Dermis microvascular lymphatic vessel endothelial cell (primary cell): ENCODE results near the gene ATP6V0D1. TPM values are rescaled to one million over a fixed set of nuclear protein-coding genes. Genes with fewer than 3 reads are reported as not detected.

Source experiments
- DNase-seq, 2 donors: peaks; one replicate each; pipeline versions ENCODE4 v3.0.0 to v3.0.0-alpha.2; 2010; ENCODE audit warnings: low read depth in 2 of 2
- total RNA-seq: library from RNA; depleted of rRNA; stranded (reverse); fragments of >200 nt; gene quantifications from 2 replicates; pipeline ENCODE4 v1.2.1, GENCODE V29; 2014

ATP6V0D1 gene
- total RNA-seq, 1 donor from 2014 or later: 86.7 TPM

GRCh38 chr16:67463059-67463458, 17.9 kb downstream of the ATP6V0D1 start:
- DNase-seq: no peak

GRCh38 chr16:67462279-67462655, 18.7 kb downstream of the ATP6V0D1 start:
- no peak for DNase-seq

- no peak for DNase-seq
Observed at GRCh38 chr16:67461600-67462278, 19.2 kb downstream of the ATP6V0D1 start.

GRCh38 chr16:67460961-67461360, 20.0 kb downstream of the ATP6V0D1 start:
- DNase-seq: no peak

DNA sequence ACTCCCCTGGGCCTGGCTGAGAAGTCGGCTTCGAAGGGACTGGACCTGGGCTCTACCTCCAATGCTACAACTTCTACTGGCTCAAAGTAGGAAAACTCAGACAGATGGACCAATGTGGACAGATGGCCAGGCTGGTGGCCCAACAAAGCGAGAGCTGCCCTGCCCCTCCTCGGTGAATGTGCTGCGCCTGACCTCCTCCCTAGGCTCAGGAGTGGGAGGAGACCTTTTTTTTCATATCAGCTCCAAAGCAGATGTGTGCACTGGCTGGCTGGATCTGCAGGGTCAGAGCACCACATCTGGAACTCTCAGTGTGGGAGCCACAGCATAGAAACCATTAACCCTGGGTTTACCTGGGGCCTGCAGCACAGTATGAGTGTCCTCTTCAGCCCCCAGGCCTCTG, 20.8 kb downstream of the ATP6V0D1 start:
- DNase-seq: no peak

DNA sequence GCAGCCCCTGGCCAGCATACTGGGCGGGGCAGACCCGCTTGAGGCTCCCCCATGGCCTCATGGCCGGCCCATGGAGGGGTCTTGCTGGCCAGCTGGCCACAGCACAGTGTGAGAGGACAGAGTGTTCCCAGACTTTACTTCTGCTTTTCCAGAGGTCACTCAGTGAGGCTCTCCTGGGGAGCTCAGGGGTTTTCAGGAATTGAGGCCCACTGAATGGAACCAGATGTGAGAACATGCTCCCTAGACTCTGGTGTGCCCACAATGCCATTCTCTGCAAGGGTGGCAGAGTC, 21.2 kb downstream of the ATP6V0D1 start:
- no peak for DNase-seq

DNA sequence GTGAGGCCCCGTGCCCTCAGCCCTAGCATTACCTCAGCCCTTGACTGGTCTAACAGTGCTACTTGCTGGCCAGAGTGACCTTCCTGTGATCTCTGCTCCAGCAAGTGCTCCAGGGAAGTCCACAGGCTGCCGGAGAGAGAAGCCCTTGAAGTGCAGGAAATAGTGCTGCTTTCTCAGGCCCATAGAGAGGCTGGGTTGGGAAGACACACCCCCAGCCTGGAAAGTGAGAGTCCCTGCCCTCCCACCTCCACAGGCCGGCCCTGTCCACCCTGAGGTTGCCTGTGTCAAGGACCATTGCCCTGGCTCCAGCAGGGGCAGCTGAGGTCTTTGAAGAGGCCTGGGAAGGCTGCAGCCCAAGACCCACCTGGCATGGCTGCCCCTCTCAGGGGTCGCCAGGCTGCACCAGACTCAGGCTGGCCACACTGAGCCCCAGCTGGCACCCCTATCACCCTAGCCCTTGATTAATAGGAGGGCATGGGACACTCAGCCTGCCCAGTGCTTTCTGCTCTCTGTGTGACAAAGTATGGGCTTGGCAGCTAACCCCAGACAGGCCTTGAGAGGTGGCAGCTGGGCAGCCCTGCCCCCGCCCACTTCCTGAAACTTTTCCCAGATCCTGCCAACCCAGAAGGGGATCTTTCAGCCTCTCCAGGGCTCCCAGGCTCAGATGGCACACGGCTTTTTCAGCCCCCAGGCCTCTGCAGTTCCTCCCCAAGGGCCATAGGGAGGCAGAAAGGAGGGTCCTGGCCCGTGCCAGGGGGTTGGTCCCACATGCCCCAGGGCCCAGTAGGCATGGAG, 21.7 kb downstream of the ATP6V0D1 start:
- DNase-seq: peak in 1 of 2 donors; percentile 46

GRCh38 chr16:67458121-67458641, 22.8 kb downstream of the ATP6V0D1 start:
- DNase-seq: no peak

GRCh38 chr16:67457611-67458010, 23.3 kb downstream of the ATP6V0D1 start:
- no peak for DNase-seq

- no peak for DNase-seq
Observed at GRCh38 chr16:67456391-67457081, 24.4 kb downstream of the ATP6V0D1 start.

DNA sequence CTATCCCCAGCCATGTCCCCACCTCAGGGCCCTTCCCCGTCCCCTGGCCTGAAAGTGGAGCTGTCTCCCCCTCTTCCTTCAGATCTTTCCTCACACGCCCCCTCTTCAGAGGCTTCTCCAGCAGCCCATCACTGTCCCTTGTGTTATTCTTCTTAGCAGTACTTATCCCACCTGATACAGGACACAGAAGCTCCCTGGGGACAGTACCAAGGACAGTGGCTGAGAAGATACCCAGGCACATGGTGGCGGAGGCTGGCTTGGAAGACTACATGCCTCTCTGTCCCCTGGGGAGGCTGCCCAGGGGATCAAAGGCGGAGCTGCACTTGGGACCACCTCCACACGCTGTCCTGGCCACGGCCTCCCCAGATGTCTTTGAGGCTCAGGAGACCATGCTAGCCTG, 26.1 kb downstream of the ATP6V0D1 start:
- DNase-seq: no peak

DNA sequence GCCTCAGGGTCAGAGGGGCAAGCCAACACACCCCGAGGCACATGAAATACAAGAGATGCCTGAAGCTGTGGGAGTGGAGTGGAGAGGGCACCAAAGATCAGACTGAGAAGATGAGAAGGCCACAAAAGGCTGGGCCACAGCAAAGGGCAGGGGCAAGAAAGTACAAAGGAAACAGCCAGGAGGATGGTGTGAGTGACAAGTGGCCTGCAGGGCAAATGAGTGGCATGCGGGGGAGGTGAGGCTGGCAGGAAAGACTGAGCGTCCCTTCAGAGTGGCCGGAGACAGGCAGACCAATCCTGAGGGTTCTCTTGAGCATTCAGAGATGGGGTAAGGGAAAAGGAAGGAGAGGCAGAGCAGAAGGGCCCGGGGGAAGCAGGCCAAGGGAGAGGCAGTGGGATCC, 26.9 kb downstream of the ATP6V0D1 start:
- no peak for DNase-seq

DNA sequence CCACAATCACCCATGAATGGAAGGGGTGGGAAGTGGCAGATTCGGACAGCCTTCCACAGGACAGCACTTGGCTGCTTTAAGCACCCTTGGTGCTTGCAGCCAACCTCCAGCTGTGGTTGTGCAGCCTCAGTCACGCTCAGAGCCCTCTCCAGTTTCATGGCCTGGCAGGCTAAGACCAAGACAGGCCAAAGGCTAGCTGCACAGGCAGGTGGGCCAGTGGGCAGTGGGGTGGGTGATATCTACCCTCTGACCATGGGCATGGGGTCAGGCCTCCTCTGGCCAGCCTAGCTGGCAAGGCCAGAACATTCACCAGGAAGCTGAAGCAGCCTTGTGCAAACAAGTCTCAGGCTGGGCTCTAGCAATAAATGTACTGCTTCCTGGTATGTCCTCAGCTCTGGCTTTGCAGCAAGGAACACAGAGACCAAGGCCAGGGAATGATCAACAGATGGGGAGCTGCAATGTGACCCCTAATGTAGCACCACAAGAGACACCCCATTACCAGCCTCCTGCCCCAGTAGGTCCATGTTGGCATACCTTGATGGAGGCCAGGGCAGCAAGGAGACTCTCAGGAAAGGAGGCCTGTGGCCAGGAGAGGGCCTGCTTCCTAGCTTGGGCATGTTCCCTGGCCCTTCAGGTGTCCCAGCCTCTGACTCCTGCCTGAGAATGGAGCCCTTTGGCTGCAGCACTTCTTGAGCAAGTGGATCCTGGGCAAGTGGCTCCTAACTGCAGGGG, 29.1 kb downstream of the ATP6V0D1 start:
- DNase-seq: no peak

DNA sequence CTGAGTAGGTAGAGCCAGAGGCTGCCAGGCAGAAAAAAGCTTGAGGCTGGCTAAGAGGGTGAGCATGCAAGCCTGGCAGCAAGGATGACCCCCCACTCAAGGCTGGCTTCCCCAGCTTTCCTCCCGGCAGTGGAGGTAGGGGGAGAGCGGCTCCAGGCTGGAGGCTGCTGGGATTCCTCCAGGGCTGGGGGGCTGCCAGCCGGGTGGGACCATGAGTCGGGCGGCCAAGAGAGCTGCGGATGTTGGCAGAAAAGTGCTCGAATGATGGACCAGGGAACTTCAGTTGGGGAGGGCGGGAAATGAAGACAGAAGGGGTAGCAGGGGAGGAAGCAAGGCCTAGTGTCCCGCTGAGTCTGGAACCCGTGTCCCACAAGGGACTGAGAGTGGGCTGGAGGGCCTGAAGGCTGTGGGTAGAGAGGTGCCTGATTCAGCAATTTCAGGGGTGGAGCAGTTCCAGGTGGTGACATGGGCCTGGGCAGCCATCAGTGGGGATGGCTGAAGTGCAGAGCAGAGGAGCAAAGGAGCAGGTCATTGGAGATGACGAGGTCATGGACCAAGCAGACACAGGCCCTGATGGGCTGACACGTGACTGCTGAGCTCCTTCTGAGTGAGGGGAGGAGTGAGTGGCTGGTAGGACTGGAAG, 29.8 kb downstream of the ATP6V0D1 start:
- no peak for DNase-seq

GRCh38 chr16:67449739-67450138, 31.2 kb downstream of the ATP6V0D1 start:
- DNase-seq: no peak

- no peak for DNase-seq
Observed at GRCh38 chr16:67449336-67449735, 31.6 kb downstream of the ATP6V0D1 start.

- no peak for DNase-seq
Observed at GRCh38 chr16:67448580-67448979, 32.4 kb downstream of the ATP6V0D1 start.

- DNase-seq: peak in 1 of 2 donors; percentile 29
Observed at GRCh38 chr16:67447508-67448076, 33.4 kb downstream of the ATP6V0D1 start.

GRCh38 chr16:67446968-67447507, 33.9 kb downstream of the ATP6V0D1 start:
- no peak for DNase-seq
